Measurements from ENCODE around the gene LRP8. TPM values are rescaled to one million over a fixed set of nuclear protein-coding genes. Genes with fewer than 3 reads are reported as not detected.

LRP8 gene
- total and polyA plus RNA-seq, 9 of the 15 experiments (the other 6 are each of a cell fraction or from before 2014, with no cell fraction given), result 7.1 to 56.1 (median 31.3) TPM

DNA sequence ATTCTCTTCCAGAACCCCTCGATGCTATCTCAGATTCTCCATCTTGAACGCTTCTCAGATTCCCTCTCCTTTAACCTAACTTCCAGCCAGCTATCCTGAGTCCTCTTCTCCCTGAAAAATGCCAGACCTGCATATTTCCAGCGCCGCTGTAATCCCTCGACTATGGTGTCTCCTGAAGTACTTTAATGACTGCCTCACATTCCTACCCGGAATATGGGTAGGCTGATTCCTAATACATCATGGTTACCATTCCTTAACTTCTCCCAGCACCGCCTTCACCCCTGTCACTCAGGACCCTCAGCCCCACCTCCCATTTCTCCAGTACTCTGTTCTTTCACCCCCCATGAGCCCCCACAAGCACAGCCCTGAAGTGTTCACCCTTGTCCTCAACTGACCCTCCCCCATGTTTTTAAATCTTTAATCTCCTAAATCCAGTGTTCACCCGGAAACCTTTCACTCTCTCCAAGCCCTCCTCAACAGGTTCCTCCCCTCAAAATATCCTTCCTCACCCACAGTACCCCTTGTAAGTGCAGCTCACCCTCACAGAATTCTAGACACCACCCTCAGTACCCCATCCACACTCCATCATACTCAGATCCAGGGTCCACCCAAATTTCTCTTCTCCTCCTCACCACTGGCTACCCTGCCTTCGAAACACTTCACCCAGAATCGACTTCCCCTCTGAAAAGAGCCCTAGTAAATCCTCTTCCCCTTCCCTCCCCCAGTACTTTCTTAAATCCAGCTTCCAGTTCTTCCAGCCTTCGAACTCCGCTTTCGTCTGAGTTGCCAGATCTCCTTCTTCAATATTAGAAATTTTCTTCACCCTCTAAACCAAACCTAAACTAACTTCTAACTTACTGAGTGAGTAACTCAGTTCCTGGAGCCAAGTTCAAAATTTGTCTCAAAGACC, 130.3 kb downstream of the LRP8 start (continued):
- TF ChIP-seq, protein P1, sequence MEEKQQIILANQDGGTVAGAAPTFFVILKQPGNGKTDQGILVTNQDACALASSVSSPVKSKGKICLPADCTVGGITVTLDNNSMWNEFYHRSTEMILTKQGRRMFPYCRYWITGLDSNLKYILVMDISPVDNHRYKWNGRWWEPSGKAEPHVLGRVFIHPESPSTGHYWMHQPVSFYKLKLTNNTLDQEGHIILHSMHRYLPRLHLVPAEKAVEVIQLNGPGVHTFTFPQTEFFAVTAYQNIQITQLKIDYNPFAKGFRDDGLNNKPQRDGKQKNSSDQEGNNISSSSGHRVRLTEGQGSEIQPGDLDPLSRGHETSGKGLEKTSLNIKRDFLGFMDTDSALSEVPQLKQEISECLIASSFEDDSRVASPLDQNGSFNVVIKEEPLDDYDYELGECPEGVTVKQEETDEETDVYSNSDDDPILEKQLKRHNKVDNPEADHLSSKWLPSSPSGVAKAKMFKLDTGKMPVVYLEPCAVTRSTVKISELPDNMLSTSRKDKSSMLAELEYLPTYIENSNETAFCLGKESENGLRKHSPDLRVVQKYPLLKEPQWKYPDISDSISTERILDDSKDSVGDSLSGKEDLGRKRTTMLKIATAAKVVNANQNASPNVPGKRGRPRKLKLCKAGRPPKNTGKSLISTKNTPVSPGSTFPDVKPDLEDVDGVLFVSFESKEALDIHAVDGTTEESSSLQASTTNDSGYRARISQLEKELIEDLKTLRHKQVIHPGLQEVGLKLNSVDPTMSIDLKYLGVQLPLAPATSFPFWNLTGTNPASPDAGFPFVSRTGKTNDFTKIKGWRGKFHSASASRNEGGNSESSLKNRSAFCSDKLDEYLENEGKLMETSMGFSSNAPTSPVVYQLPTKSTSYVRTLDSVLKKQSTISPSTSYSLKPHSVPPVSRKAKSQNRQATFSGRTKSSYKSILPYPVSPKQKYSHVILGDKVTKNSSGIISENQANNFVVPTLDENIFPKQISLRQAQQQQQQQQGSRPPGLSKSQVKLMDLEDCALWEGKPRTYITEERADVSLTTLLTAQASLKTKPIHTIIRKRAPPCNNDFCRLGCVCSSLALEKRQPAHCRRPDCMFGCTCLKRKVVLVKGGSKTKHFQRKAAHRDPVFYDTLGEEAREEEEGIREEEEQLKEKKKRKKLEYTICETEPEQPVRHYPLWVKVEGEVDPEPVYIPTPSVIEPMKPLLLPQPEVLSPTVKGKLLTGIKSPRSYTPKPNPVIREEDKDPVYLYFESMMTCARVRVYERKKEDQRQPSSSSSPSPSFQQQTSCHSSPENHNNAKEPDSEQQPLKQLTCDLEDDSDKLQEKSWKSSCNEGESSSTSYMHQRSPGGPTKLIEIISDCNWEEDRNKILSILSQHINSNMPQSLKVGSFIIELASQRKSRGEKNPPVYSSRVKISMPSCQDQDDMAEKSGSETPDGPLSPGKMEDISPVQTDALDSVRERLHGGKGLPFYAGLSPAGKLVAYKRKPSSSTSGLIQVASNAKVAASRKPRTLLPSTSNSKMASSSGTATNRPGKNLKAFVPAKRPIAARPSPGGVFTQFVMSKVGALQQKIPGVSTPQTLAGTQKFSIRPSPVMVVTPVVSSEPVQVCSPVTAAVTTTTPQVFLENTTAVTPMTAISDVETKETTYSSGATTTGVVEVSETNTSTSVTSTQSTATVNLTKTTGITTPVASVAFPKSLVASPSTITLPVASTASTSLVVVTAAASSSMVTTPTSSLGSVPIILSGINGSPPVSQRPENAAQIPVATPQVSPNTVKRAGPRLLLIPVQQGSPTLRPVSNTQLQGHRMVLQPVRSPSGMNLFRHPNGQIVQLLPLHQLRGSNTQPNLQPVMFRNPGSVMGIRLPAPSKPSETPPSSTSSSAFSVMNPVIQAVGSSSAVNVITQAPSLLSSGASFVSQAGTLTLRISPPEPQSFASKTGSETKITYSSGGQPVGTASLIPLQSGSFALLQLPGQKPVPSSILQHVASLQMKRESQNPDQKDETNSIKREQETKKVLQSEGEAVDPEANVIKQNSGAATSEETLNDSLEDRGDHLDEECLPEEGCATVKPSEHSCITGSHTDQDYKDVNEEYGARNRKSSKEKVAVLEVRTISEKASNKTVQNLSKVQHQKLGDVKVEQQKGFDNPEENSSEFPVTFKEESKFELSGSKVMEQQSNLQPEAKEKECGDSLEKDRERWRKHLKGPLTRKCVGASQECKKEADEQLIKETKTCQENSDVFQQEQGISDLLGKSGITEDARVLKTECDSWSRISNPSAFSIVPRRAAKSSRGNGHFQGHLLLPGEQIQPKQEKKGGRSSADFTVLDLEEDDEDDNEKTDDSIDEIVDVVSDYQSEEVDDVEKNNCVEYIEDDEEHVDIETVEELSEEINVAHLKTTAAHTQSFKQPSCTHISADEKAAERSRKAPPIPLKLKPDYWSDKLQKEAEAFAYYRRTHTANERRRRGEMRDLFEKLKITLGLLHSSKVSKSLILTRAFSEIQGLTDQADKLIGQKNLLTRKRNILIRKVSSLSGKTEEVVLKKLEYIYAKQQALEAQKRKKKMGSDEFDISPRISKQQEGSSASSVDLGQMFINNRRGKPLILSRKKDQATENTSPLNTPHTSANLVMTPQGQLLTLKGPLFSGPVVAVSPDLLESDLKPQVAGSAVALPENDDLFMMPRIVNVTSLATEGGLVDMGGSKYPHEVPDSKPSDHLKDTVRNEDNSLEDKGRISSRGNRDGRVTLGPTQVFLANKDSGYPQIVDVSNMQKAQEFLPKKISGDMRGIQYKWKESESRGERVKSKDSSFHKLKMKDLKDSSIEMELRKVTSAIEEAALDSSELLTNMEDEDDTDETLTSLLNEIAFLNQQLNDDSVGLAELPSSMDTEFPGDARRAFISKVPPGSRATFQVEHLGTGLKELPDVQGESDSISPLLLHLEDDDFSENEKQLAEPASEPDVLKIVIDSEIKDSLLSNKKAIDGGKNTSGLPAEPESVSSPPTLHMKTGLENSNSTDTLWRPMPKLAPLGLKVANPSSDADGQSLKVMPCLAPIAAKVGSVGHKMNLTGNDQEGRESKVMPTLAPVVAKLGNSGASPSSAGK (IDR thresholded peaks at IDR 0.05), result no peak
- TF ChIP-seq HMGXB4 (CRISPR knock-in tag; IDR thresholded peaks at IDR 0.05) (no peak), XRCC5 (IDR thresholded peaks at IDR 0.05; ENCODE audit: low read depth, low read length) (no peak)

All from K562 (cell line).